Astrocyte (in vitro differentiated cells and primary cell): ENCODE measurements around the gene UMOD.

ENCODE experiments used
- CTCF ChIP-seq: IDR thresholded peaks from 2 replicates; pipeline ENCODE4 v1.5.1; 2011; ENCODE audit warnings: low read depth, mild to moderate bottlenecking, inconsistent platforms, low read length, moderate library complexity; ENCODE audit not compliant: insufficient read depth
- EZH2 ChIP-seq: IDR thresholded peaks from 2 replicates; pipeline ENCODE4 v1.6.1; 2012; ENCODE audit warnings: mild to moderate bottlenecking, low read length, inconsistent platforms; ENCODE audit not compliant: insufficient read depth

DNA sequence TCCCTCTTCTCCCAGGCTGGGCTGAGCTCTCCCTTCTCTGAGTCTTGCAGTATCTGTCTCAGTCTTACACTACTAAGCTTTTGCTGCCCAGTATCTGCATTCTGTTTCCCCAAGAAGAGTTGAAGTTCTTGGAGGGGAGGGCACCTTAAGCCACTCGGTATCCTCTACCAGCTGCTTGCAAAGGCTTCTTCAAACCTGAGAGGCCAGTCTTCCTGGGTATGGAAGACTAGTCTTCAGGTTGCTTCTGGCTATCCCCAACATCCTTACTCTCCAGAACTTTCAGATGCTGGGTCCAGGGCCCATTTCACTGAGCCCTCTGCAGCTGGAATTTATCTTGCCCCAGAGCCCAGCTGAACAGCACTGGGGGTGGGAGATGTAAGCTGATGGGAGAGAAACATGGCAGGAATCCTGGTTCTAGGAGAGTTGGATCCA is 45.3 kb downstream of the UMOD start:
- TF ChIP-seq EZH2: no peak
- TF ChIP-seq CTCF: no peak
